PC-9 (cell line): ENCODE measurements around the gene FAM107A.

Experiments
- CTCF ChIP-seq: fragments of 200-600 bp; sonication (generic); conservative IDR thresholded peaks from 2 replicates; pipeline ENCODE4 v1.6.1; 2017; ENCODE audit warnings: mixed run types, antibody characterized with exemption, mild to moderate bottlenecking, moderate library complexity
- EZH2 ChIP-seq: fragments of 200-600 bp; sonication (generic); IDR thresholded peaks from 2 replicates; pipeline ENCODE4 v1.8.0; 2017; ENCODE audit warnings: antibody characterized with exemption, low read depth

- no peak for TF ChIP-seq CTCF
- TF ChIP-seq EZH2, result no peak
Measured at GRCh38 chr3:58622436-58622835, 45.2 kb upstream of the FAM107A start.
